GM12878 (cell line): ENCODE results near the gene C16orf86. TPM values are rescaled to one million over a fixed set of nuclear protein-coding genes. Genes with fewer than 3 reads are reported as not detected.

Experiments
- ATAC-seq: fragments of 200-7000 bp; cut with Tn5 transposase; 3 replicates; pipeline ENCODE4 v1.9.1; 2020; ENCODE audit warnings: mild to moderate bottlenecking, moderate library complexity
- BruUV-seq: library from RNA; stranded (reverse); fragments of 400-500 nt; replicated peaks from 2 replicates; lab custom pipeline; 2021; lab: Mats Ljungman, UMichigan
- CTCF ChIA-PET: fragments of 300-600 bp; sonication (Branson Sonifier 250); formaldehyde crosslinking; extraction: SDS; loops from one replicate; lab custom pipeline; 2021; ENCODE audit warnings: inconsistent platforms; lab: Yijun Ruan, JAX
- POLR2A ChIA-PET: fragments of 350-600 bp; formaldehyde crosslinking; extraction: SDS; loops from one replicate; lab custom pipeline; 2021; ENCODE audit warnings: inconsistent platforms; lab: Charles Lee
- RAD21 ChIA-PET: fragments of 300-600 bp; sonication (Branson Sonifier 250); formaldehyde crosslinking; loops from one replicate; lab custom pipeline; 2023; ENCODE audit warnings: antibody characterized with exemption; ENCODE audit not compliant: unreplicated experiment; lab: Charles Lee
- SMC1A ChIA-PET: fragments of 300-600 bp; sonication (Branson Sonifier 250); formaldehyde crosslinking; loops from one replicate; lab custom pipeline; 2023; ENCODE audit not compliant: unreplicated experiment, uncharacterized antibody; lab: Charles Lee
- DNase-seq: peaks from one replicate; pipeline ENCODE4 v3.0.0-alpha.2; 2011; ENCODE audit warnings: low read depth, low spot score
- FAIRE-seq: peaks from 3 replicates; lab custom pipeline; 2011; peaks lifted over from hg19 to GRCh38; lab: Jason Lieb, UNC
- H2AFZ ChIP-seq: 2 replicates; pipeline ENCODE4 v1.6.0; 2011; ENCODE audit warnings: low read depth, low read length, control low read depth; ENCODE audit not compliant: control insufficient read depth
- H3K27ac ChIP-seq: 2 replicates; pipeline ENCODE4 v1.5.1; 2011; ENCODE audit warnings: control low read depth; ENCODE audit not compliant: control insufficient read depth, insufficient read depth
- H3K27me3 ChIP-seq, 2 experiments: replicated peaks in 1 of 2; 2 replicates each; pipeline versions ENCODE4 v1.6.0 to v1.6.1; 2011; ENCODE audit warnings: low read length in 1 of 2; ENCODE audit not compliant: control insufficient read depth in 2 of 2, insufficient read depth in 2 of 2
- H3K36me3 ChIP-seq, 2 experiments: 2 replicates each; pipeline ENCODE4 v1.5.1; 2011; ENCODE audit warnings: low read length in 1 of 2; ENCODE audit not compliant: control insufficient read depth in 2 of 2, insufficient read depth in 2 of 2
- H3K4me1 ChIP-seq: 2 replicates; pipeline ENCODE4 v1.6.1; 2011; ENCODE audit warnings: mild to moderate bottlenecking, low read length, moderate library complexity, mixed read lengths; ENCODE audit not compliant: control insufficient read depth, insufficient read depth
- H3K4me2 ChIP-seq: 2 replicates; pipeline ENCODE4 v1.6.0; 2011; ENCODE audit warnings: control low read depth; ENCODE audit not compliant: control insufficient read depth, insufficient read depth
- H3K4me3 ChIP-seq: fragments of 200-600 bp; sonication (generic); 2 replicates; pipeline ENCODE4 v1.5.1; 2016
- H3K79me2 ChIP-seq: 2 replicates; pipeline ENCODE4 v1.6.0; 2011; ENCODE audit warnings: low read length; ENCODE audit not compliant: control insufficient read depth, insufficient read depth
- H3K9ac ChIP-seq: 2 replicates; pipeline ENCODE4 v1.8.0; 2011; ENCODE audit warnings: low read length, control low read depth, mixed read lengths; ENCODE audit not compliant: control insufficient read depth, insufficient read depth
- H3K9me3 ChIP-seq: replicated peaks from 3 replicates; pipeline ENCODE4 v1.5.1; 2011; ENCODE audit warnings: mild to moderate bottlenecking, low read length; ENCODE audit not compliant: control insufficient read depth, insufficient read depth
- H4K20me1 ChIP-seq: 2 replicates; pipeline ENCODE4 v1.6.0; 2011; ENCODE audit not compliant: control insufficient read depth, insufficient read depth
- BMI1 ChIP-seq: fragments of 450-650 bp; IDR thresholded peaks from 2 replicates; pipeline ENCODE4 v1.6.1; 2016; ENCODE audit warnings: mild to moderate bottlenecking, moderate library complexity, borderline replicate concordance
- CBX5 ChIP-seq: sonication (generic); IDR thresholded peaks from 2 replicates; pipeline ENCODE4 v1.6.1; 2016; ENCODE audit warnings: low read depth, moderate library complexity, mild to moderate bottlenecking, inconsistent platforms
- FOXK2 ChIP-seq: fragments of 450-650 bp; IDR thresholded peaks from 2 replicates; pipeline ENCODE4 v1.6.1; 2017; ENCODE audit warnings: mild to moderate bottlenecking, moderate library complexity
- NBN ChIP-seq: fragments of 450-650 bp; IDR thresholded peaks from 2 replicates; pipeline ENCODE4 v1.6.1; 2016
- NKRF ChIP-seq: fragments of 450-650 bp; conservative IDR thresholded peaks from 2 replicates; pipeline ENCODE4 v1.6.1; 2017; ENCODE audit warnings: mild to moderate bottlenecking, moderate library complexity
- PAX5 ChIP-seq: IDR thresholded peaks from 2 replicates; pipeline ENCODE4 v1.6.1; 2011; ENCODE audit warnings: low read depth, low read length, borderline replicate concordance
- RBBP5 ChIP-seq: fragments of 200-600 bp; sonication (generic); conservative IDR thresholded peaks from 2 replicates; pipeline ENCODE4 v1.6.1; 2016
- SUZ12 ChIP-seq: fragments of 200-600 bp; sonication (generic); IDR thresholded peaks from one replicate; pipeline ENCODE4 v1.6.1; 2018; ENCODE audit warnings: antibody characterized with exemption, mild to moderate bottlenecking; ENCODE audit not compliant: unreplicated experiment
- ZBTB33 ChIP-seq: fragments of 450-650 bp; IDR thresholded peaks from 2 replicates; pipeline ENCODE4 v1.6.1; 2017; ENCODE audit warnings: mild to moderate bottlenecking
- ZNF274 ChIP-seq: IDR thresholded peaks from one replicate; pipeline ENCODE4 v1.8.0; 2011; ENCODE audit not compliant: insufficient read length, insufficient read depth
- ZNF592 ChIP-seq: fragments of 450-650 bp; IDR thresholded peaks from 2 replicates; pipeline ENCODE4 v1.6.1; 2017; ENCODE audit warnings: mild to moderate bottlenecking, moderate library complexity
- WGBS: methylation state at CpG from one replicate; pipeline ENCODE4 v1.1.6; 2016; ENCODE audit warnings: low lambda C conversion rate; ENCODE audit not compliant: insufficient replicate concordance, insufficient coverage; ENCODE audit errors: missing lambda C conversion rate; 5-methylcytosine and 5-hydroxymethylcytosine counted together
- in situ Hi-C: fragments of 300-500 bp; cut with MboI; formaldehyde crosslinking; loops from 9 replicates; pipeline ENCODE4 v1.14.3; 2018; ENCODE audit warnings: mixed read lengths
- intact Hi-C: fragments of 100-400 bp; cut with micrococcal nuclease; formaldehyde crosslinking; loops from one replicate; pipeline ENCODE4 v1.14.2; 2022; ENCODE audit not compliant: unreplicated experiment
- polyA plus RNA-seq, 11 experiments: library from polyadenylated mRNA; depleted of rRNA in 4 of 11; unstranded in 6 of 11; stranded (reverse) in 5 of 11; fragments of >200 nt; fragmentation: Nextera tagmentation in 4 of 11; fragmentation: Illumina TruSeq in 1 of 11; extraction: Ambion mirVana in 4 of 11; extraction: Trizol in 1 of 11; gene quantifications; 1 replicate in 1 of 11; 2 replicates in 10 of 11; pipeline versions ENCODE4 v1.2.1 to v1.2.3, GENCODE V29; 2011 to 2016; ENCODE audit warnings: inconsistent platforms in 2 of 11, missing spikeins in 2 of 11, low read depth in 1 of 11
- total RNA-seq, 4 experiments: library from RNA; depleted of rRNA in 3 of 4; stranded (reverse); fragments of >200 nt in 3 of 4; fragmentation: Illumina TruSeq in 1 of 4; extraction: Trizol in 1 of 4; gene quantifications; 2 replicates each; pipeline versions ENCODE4 v1.2.1 to v1.2.3, GENCODE V29; 2013 to 2021
- TF ChIP-seq, protein P1 (sequence below): fragments of 450-650 bp; IDR thresholded peaks from 2 replicates; pipeline ENCODE4 v1.6.1; 2017; ENCODE audit warnings: antibody characterized with exemption, mild to moderate bottlenecking, moderate library complexity

Gene C16orf86
- total and polyA plus RNA-seq, 10 of the 15 experiments (the other 5 are each of a cell fraction or from before 2014, with no cell fraction given), result 0.11 to 3.3 (median 1.6) TPM

DNA sequence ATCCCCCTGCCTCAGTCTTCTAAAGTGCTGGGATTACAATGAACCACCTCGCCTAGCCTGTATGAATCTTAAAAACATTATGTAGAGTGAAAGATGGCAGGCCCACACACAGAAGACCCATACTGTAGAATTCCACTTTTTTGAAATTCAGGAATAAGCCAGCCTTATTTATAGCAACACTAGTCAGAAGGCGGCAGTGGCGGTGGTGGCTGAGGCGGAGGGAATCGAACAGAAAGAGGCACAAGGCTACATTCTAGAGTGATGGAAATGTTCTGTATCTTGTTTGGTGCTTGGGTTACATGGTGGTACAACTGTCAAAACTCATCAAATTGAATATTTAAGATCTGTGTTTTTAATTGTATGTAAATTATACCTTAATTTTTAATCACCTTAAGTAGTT, 41.2 kb downstream of the C16orf86 start (continued):
- TF ChIP-seq, protein P1, sequence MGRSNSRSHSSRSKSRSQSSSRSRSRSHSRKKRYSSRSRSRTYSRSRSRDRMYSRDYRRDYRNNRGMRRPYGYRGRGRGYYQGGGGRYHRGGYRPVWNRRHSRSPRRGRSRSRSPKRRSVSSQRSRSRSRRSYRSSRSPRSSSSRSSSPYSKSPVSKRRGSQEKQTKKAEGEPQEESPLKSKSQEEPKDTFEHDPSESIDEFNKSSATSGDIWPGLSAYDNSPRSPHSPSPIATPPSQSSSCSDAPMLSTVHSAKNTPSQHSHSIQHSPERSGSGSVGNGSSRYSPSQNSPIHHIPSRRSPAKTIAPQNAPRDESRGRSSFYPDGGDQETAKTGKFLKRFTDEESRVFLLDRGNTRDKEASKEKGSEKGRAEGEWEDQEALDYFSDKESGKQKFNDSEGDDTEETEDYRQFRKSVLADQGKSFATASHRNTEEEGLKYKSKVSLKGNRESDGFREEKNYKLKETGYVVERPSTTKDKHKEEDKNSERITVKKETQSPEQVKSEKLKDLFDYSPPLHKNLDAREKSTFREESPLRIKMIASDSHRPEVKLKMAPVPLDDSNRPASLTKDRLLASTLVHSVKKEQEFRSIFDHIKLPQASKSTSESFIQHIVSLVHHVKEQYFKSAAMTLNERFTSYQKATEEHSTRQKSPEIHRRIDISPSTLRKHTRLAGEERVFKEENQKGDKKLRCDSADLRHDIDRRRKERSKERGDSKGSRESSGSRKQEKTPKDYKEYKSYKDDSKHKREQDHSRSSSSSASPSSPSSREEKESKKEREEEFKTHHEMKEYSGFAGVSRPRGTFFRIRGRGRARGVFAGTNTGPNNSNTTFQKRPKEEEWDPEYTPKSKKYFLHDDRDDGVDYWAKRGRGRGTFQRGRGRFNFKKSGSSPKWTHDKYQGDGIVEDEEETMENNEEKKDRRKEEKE, result no peak
- TF ChIP-seq PAX5 (no peak), NKRF (no peak)

DNA sequence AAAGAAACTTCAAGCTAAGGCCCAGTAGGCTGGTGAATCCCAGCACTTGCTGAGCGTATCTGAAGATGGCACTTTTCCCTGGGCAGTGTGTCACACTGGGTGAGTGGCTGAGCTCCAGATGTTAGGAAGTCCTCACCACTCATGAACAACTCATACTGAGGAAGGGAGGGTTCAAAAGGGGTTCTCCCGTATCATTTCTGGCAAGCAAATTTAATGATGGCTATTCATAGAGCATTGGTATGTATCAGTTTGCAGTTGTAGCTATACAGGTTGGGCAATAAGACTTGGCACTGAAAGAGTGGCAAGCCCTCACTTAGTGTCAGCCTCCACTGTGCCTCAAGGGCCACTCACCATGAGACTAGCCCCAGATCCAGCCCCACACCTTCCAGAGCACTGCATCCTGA, 41.8 kb downstream of the C16orf86 start:
- FAIRE-seq (no peak), ATAC-seq (no peak), DNase-seq (no peak)
- H2AFZ ChIP-seq, result no peak overlapping the region
- no peak overlapping the region for H3K27ac ChIP-seq
- H3K9me3 ChIP-seq, result no peaks in the 10 kb centered on the region
- H3K4me1 ChIP-seq, result peaks cover 3% of the 10 kb centered on the region
- SMC1A ChIA-PET, result interaction anchor here (1.5 kb wide), 1 partner anchor 10 kb away, joined by 4 read pairs; no protein-coding TSS in a partner anchor
- 73% methylated on average over 2 of the region's 2 CpGs for WGBS
- peaks cover 0 to 5% of the 10 kb centered on the region in 2 experiments; a peak in 1 of 4 replicates for H3K36me3 ChIP-seq
- no peaks in the 10 kb centered on the region for H4K20me1 ChIP-seq
- RAD21 ChIA-PET, result no interaction called here
- H3K4me2 ChIP-seq, result no peak overlapping the region
- in situ Hi-C loops, result no loop called here
- intact Hi-C loops, result no loop called here
- no peak overlapping the region for H3K4me3 ChIP-seq
- CTCF ChIA-PET, result interaction anchor here (0.8 kb wide), 1 partner anchor 227 kb away, joined by 3 read pairs; the partner anchor contains the start of gene ATP6V0D1
- no peaks in the 10 kb centered on the region for H3K27me3 ChIP-seq
- H3K9ac ChIP-seq, result no peak overlapping the region
- no peaks in the 10 kb centered on the region; the same call in none of the 2 replicates for H3K79me2 ChIP-seq
- POLR2A ChIA-PET, result no interaction called here
- no TSS peak for BruUV-seq
- TF ChIP-seq BMI1 (no peak), FOXK2 (no peak), NBN (no peak), ZBTB33 (no peak), RBBP5 (no peak), ZNF274 (no peak), ZNF592 (no peak), CBX5 (no peak), SUZ12 (no peak)
